GM12801 (cell line): ENCODE results near the gene SLC38A9.

Experiments used
- CTCF ChIP-seq: IDR thresholded peaks from one replicate; pipeline ENCODE4 v1.5.1; 2011; ENCODE audit warnings: control low read depth; ENCODE audit not compliant: insufficient read length; ENCODE audit errors: extremely low read depth

SLC38A9 gene

GRCh38 chr5:55629815-55630214, 82.3 kb downstream of the SLC38A9 start:
- no peak for TF ChIP-seq CTCF

GRCh38 chr5:55626790-55627189, 85.3 kb downstream of the SLC38A9 start:
- no peak for TF ChIP-seq CTCF

- no peak for TF ChIP-seq CTCF
These were observed 86.2 kb downstream of the SLC38A9 start for GRCh38 chr5:55625913-55626312.

GRCh38 chr5:55625589-55625909, 86.6 kb downstream of the SLC38A9 start:
- TF ChIP-seq CTCF, result no peak

- TF ChIP-seq CTCF, result no peak
These were observed 87.1 kb downstream of the SLC38A9 start for GRCh38 chr5:55624841-55625588.

GRCh38 chr5:55623789-55624188, 88.3 kb downstream of the SLC38A9 start:
- TF ChIP-seq CTCF, result no peak

GRCh38 chr5:55622460-55622859, 89.7 kb downstream of the SLC38A9 start:
- TF ChIP-seq CTCF, result no peak
